ENCODE results near the gene TH.

TH gene

GRCh38 chr11:2171591-2172003 lies at the start of gene TH:
Gene TH (minus strand): TSS chr11:2171815. CDS start chr11:2171786, 29 bp downstream.
- H3K4me3 ChIP-seq (ENCODE audit: low read depth, low read length): no peak within 1 kb of the TSS

GRCh38 chr11:2221024-2221423 lies 49.4 kb upstream of the TH start:
- no peak overlapping the region for H3K4me3 ChIP-seq (ENCODE audit: low read depth, low read length)

GRCh38 chr11:2220173-2220771 lies 48.7 kb upstream of the TH start:
- H3K4me3 ChIP-seq (ENCODE audit: low read depth, low read length): no peak overlapping the region

- H3K4me3 ChIP-seq (ENCODE audit: low read depth, low read length): no peak overlapping the region
Observed at GRCh38 chr11:2219318-2220017, 47.9 kb upstream of the TH start.

- no peak overlapping the region for H3K4me3 ChIP-seq (ENCODE audit: low read depth, low read length)
Observed at GRCh38 chr11:2218031-2218633, 46.5 kb upstream of the TH start.

GRCh38 chr11:2217211-2218030 lies 45.8 kb upstream of the TH start:
- no peak overlapping the region for H3K4me3 ChIP-seq (ENCODE audit: low read depth, low read length)

GRCh38 chr11:2216400-2217064 lies 44.9 kb upstream of the TH start:
- no peak overlapping the region for H3K4me3 ChIP-seq (ENCODE audit: low read depth, low read length)

GRCh38 chr11:2215561-2216399 lies 44.2 kb upstream of the TH start:
- no peak overlapping the region for H3K4me3 ChIP-seq (ENCODE audit: low read depth, low read length)

- no peak overlapping the region for H3K4me3 ChIP-seq (ENCODE audit: low read depth, low read length)
Observed at GRCh38 chr11:2215230-2215560, 43.6 kb upstream of the TH start.

GRCh38 chr11:2214527-2215229 lies 43.1 kb upstream of the TH start:
- no peak overlapping the region for H3K4me3 ChIP-seq (ENCODE audit: low read depth, low read length)

GRCh38 chr11:2213890-2214526 lies 42.4 kb upstream of the TH start:
- no peak overlapping the region for H3K4me3 ChIP-seq (ENCODE audit: low read depth, low read length)

GRCh38 chr11:2213384-2213842 lies 41.8 kb upstream of the TH start:
- H3K4me3 ChIP-seq (ENCODE audit: low read depth, low read length): no peak overlapping the region

- no peak overlapping the region for H3K4me3 ChIP-seq (ENCODE audit: low read depth, low read length)
Observed at GRCh38 chr11:2212411-2213251, 41.0 kb upstream of the TH start.

- no peak overlapping the region for H3K4me3 ChIP-seq (ENCODE audit: low read depth, low read length)
Observed at GRCh38 chr11:2211113-2211971, 39.7 kb upstream of the TH start.

GRCh38 chr11:2210366-2211112 lies 38.9 kb upstream of the TH start:
- H3K4me3 ChIP-seq (ENCODE audit: low read depth, low read length): no peak overlapping the region

- no peak overlapping the region for H3K4me3 ChIP-seq (ENCODE audit: low read depth, low read length)
Observed at GRCh38 chr11:2209900-2210321, 38.3 kb upstream of the TH start.
